C4-2B (cell line): Measurements from ENCODE around the gene SLC17A2.

Experiments used
- H3K27ac ChIP-seq: fragments of 450-650 bp; 2 replicates; pipeline ENCODE4 v1.5.1; 2017
- CTCF ChIP-seq: fragments of 450-650 bp; conservative IDR thresholded peaks from 2 replicates; pipeline ENCODE4 v1.5.1; 2017; ENCODE audit warnings: mild to moderate bottlenecking
- ZFX ChIP-seq: fragments of 450-650 bp; IDR thresholded peaks from 2 replicates; pipeline ENCODE4 v1.6.1; 2017

Gene SLC17A2

GRCh38 chr6:25872814-25873213, 57.7 kb downstream of the SLC17A2 start:
- TF ChIP-seq CTCF (no peak), ZFX (no peak)
- H3K27ac ChIP-seq, result no peak overlapping the region

GRCh38 chr6:25869840-25870239, 60.7 kb downstream of the SLC17A2 start:
- no peak overlapping the region for H3K27ac ChIP-seq
- TF ChIP-seq CTCF, result no peak
- TF ChIP-seq ZFX, result no peak

GRCh38 chr6:25868436-25869183, 61.9 kb downstream of the SLC17A2 start:
- TF ChIP-seq ZFX, result no peak
- no peak overlapping the region for H3K27ac ChIP-seq

- no peak for TF ChIP-seq CTCF
- TF ChIP-seq ZFX, result no peak
- H3K27ac ChIP-seq, result no peak overlapping the region
These were observed 64.5 kb downstream of the SLC17A2 start for GRCh38 chr6:25866011-25866410.

- TF ChIP-seq CTCF (no peak), ZFX (no peak)
- no peak overlapping the region for H3K27ac ChIP-seq
These were observed 67.1 kb downstream of the SLC17A2 start for GRCh38 chr6:25863360-25863759.
